Gastroesophageal sphincter (tissue), 3 donors: ENCODE results near the gene TAF8.

Experiments
- EP300 ChIP-seq: sonication (generic); formaldehyde crosslinking; IDR thresholded peaks from one replicate; pipeline ENCODE4 v1.6.1; 2017; ENCODE audit warnings: antibody characterized with exemption, mild to moderate bottlenecking
- POLR2A ChIP-seq, 2 donors: fragments of 450-650 bp; IDR thresholded peaks; one replicate each; pipeline ENCODE4 v1.6.1; 2017; ENCODE audit warnings: antibody characterized with exemption in 2 of 2, mild to moderate bottlenecking in 2 of 2, moderate library complexity in 1 of 2
- POLR2AphosphoS5 ChIP-seq: sonication (generic); formaldehyde crosslinking; IDR thresholded peaks from one replicate; pipeline ENCODE4 v1.6.1; 2017; ENCODE audit warnings: antibody characterized with exemption
- TF ChIP-seq, protein P1 (sequence below), 4 experiments: fragments of 200-600 bp in 2 of 4; fragments of 450-650 bp in 2 of 4; sonication (generic) in 1 of 4; IDR thresholded peaks; one replicate each; pipeline ENCODE4 v1.5.1; 2017 to 2019; ENCODE audit warnings: antibody characterized with exemption in 4 of 4, mild to moderate bottlenecking in 2 of 4, moderate library complexity in 2 of 4

DNA sequence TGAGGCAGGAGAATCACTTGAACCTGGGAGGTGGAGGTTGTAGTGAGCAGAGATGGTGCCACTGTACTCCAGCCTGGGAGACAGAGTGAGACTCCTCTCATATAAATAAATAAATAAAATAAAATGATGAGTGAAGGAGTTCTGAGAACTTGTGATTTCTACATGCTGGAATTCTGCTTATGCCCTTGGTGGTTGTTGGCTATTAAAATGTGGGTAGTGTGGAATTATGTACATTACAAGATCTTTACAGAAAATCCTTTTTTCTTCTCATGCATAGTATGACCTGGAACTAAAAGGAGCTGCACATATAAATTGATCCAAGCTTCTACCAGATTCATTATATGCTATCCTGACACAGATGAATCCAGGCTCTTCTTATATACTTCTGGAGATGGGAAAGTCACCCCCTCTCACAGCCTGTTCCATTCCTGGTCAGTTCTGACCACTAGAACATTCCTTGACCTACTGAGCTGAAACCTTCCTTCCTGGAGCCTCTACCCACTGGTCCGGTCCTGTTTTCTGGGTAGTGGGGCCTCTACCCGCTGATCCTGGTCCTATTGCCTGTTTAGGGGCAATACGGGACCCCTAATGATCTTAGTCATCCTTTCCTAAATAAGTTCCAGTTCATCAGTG is 37.7 kb upstream of the TAF8 start:
- TF ChIP-seq POLR2AphosphoS5 = no peak
- TF ChIP-seq, protein P1, sequence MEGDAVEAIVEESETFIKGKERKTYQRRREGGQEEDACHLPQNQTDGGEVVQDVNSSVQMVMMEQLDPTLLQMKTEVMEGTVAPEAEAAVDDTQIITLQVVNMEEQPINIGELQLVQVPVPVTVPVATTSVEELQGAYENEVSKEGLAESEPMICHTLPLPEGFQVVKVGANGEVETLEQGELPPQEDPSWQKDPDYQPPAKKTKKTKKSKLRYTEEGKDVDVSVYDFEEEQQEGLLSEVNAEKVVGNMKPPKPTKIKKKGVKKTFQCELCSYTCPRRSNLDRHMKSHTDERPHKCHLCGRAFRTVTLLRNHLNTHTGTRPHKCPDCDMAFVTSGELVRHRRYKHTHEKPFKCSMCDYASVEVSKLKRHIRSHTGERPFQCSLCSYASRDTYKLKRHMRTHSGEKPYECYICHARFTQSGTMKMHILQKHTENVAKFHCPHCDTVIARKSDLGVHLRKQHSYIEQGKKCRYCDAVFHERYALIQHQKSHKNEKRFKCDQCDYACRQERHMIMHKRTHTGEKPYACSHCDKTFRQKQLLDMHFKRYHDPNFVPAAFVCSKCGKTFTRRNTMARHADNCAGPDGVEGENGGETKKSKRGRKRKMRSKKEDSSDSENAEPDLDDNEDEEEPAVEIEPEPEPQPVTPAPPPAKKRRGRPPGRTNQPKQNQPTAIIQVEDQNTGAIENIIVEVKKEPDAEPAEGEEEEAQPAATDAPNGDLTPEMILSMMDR (IDR thresholded peaks at IDR 0.05) = no peak
- no peak for TF ChIP-seq POLR2A (IDR thresholded peaks at IDR 0.05)
- no peak for TF ChIP-seq EP300
